B cell (primary cell): Measurements from ENCODE around the gene HACD1. TPM values are rescaled to one million over a fixed set of nuclear protein-coding genes. Genes with fewer than 3 reads are reported as not detected.

Experiments used
- ATAC-seq: fragments of 200-7000 bp; cut with Tn5 transposase; one replicate; pipeline ENCODE4 v1.10.0; 2021; ENCODE audit warnings: low read depth, mild to moderate bottlenecking, moderate number of reproducible peaks, moderate library complexity
- CTCF ChIA-PET: fragments of 350-600 bp; sonication (Branson Sonifier 250); formaldehyde crosslinking; loops from one replicate; lab custom pipeline; 2021; ENCODE audit warnings: antibody characterized with exemption, inconsistent platforms; lab: Charles Lee
- POLR2A ChIA-PET: fragments of 350-600 bp; sonication (Branson Sonifier 250); formaldehyde crosslinking; loops from one replicate; lab custom pipeline; 2021; ENCODE audit warnings: antibody characterized with exemption; lab: Charles Lee
- DNase-seq: peaks from one replicate; pipeline ENCODE4 v3.0.0; 2013
- H2AFZ ChIP-seq: 2 replicates; pipeline ENCODE4 v1.6.1; 2012; ENCODE audit warnings: mild to moderate bottlenecking, low read depth, low read length; ENCODE audit not compliant: insufficient read depth, poor library complexity, severe bottlenecking
- H3K27ac ChIP-seq, 2 donors: 1 replicate in 1 of 2; 2 replicates in 1 of 2; pipeline ENCODE4 v1.5.1; 2012 to 2013; ENCODE audit warnings: low read length in 2 of 2, mild to moderate bottlenecking in 2 of 2, moderate library complexity in 1 of 2
- H3K27me3 ChIP-seq, 4 experiments: fragments of 200-600 bp in 1 of 4; sonication (generic) in 1 of 4; replicated peaks in 1 of 4; 1 replicate in 2 of 4; 2 replicates in 2 of 4; pipeline versions ENCODE4 v1.6.1 to v1.7.0; 2013 to 2016; ENCODE audit warnings: low read length in 3 of 4, mild to moderate bottlenecking in 2 of 4, mixed read lengths in 1 of 4, moderate library complexity in 1 of 4; ENCODE audit not compliant: insufficient read depth in 4 of 4, control insufficient read depth in 3 of 4; ENCODE audit errors: control extremely low read depth in 1 of 4
- H3K36me3 ChIP-seq, 2 experiments: replicated peaks in 1 of 2; 1 replicate in 1 of 2; 2 replicates in 1 of 2; pipeline versions ENCODE4 v1.6.1 to v1.7.1; 2013; ENCODE audit warnings: low read length in 1 of 2; ENCODE audit not compliant: insufficient read depth in 2 of 2, control insufficient read depth in 1 of 2; ENCODE audit errors: control extremely low read depth in 1 of 2, extremely low read depth in 1 of 2
- H3K4me1 ChIP-seq, 2 donors: fragments of 200-600 bp in 1 of 2; sonication (generic) in 1 of 2; 1 replicate in 1 of 2; 2 replicates in 1 of 2; pipeline versions ENCODE4 v1.5.1 to v1.6.1; 2013 to 2017; ENCODE audit warnings: low read length in 2 of 2; ENCODE audit not compliant: control insufficient read depth in 2 of 2, insufficient read depth in 2 of 2
- H3K4me2 ChIP-seq: replicated peaks from 2 replicates; pipeline ENCODE3; 2012; ENCODE audit warnings: mild to moderate bottlenecking, low read depth, low read length; ENCODE audit not compliant: poor library complexity, severe bottlenecking
- H3K4me3 ChIP-seq, 5 experiments: fragments of 200-600 bp in 1 of 5; sonication (generic) in 1 of 5; 1 replicate in 3 of 5; 2 replicates in 2 of 5; pipeline versions ENCODE4 v1.5.1 to v1.7.0; 2011 to 2016; ENCODE audit warnings: low read length in 4 of 5, mild to moderate bottlenecking in 4 of 5, low read depth in 2 of 5, control low read depth in 1 of 5, moderate library complexity in 1 of 5; ENCODE audit not compliant: insufficient read depth in 1 of 5; ENCODE audit errors: control extremely low read depth in 1 of 5, extremely low read depth in 1 of 5
- H3K79me2 ChIP-seq: fragments of 200-600 bp; sonication (generic); one replicate; pipeline ENCODE4 v1.6.0; 2016; ENCODE audit warnings: low read length; ENCODE audit not compliant: control insufficient read depth, insufficient read depth
- H3K9ac ChIP-seq: fragments of 200-600 bp; sonication (generic); 2 replicates; pipeline ENCODE4 v1.6.1; 2017; ENCODE audit warnings: mild to moderate bottlenecking, low read length, moderate library complexity
- H3K9me3 ChIP-seq, 3 donors: one replicate each; pipeline versions ENCODE4 v1.6.1 to v1.7.1; 2013; ENCODE audit warnings: low read length in 2 of 3; ENCODE audit not compliant: control insufficient read depth in 2 of 3, insufficient read depth in 1 of 3; ENCODE audit errors: control extremely low read depth in 1 of 3
- H4K20me1 ChIP-seq: 2 replicates; pipeline ENCODE4 v1.6.0; 2012; ENCODE audit warnings: mild to moderate bottlenecking, low read length; ENCODE audit not compliant: insufficient read depth, control insufficient read depth, poor library complexity, severe bottlenecking
- H3K27ac Mint-ChIP-seq: one replicate; pipeline ENCODE4 v1.8.0; 2021; ENCODE audit warnings: mixed read lengths
- H3K27me3 Mint-ChIP-seq: one replicate; pipeline ENCODE4 v1.8.0; 2021; ENCODE audit warnings: mixed read lengths
- H3K4me1 Mint-ChIP-seq: one replicate; pipeline ENCODE4 v1.8.0; 2021; ENCODE audit warnings: mixed read lengths
- H3K4me3 Mint-ChIP-seq: one replicate; pipeline ENCODE4 v1.8.0; 2021; ENCODE audit warnings: mixed read lengths
- H3K9me3 Mint-ChIP-seq: one replicate; pipeline ENCODE4 v1.8.0; 2022; ENCODE audit warnings: mixed read lengths; ENCODE audit not compliant: insufficient read depth
- CTCF ChIP-seq: fragments of 200-600 bp; IDR thresholded peaks from one replicate; pipeline ENCODE4 v1.8.0; 2022; ENCODE audit warnings: antibody characterized with exemption, mild to moderate bottlenecking
- EZH2 ChIP-seq: IDR thresholded peaks from 2 replicates; pipeline ENCODE4 v1.6.1; 2012; ENCODE audit warnings: borderline replicate concordance, low read depth, mild to moderate bottlenecking, moderate library complexity, low read length; ENCODE audit not compliant: insufficient read depth, poor library complexity, severe bottlenecking
- WGBS: methylation state at CpG from one replicate; pipeline ENCODE4 v1.1.5; 2013; ENCODE audit warnings: missing lambda C conversion rate; ENCODE audit not compliant: insufficient coverage; 5-methylcytosine and 5-hydroxymethylcytosine counted together
- intact Hi-C: fragments of 100-400 bp; cut with micrococcal nuclease; formaldehyde crosslinking; loops from one replicate; pipeline ENCODE4 v1.10.0; 2022
- polyA plus RNA-seq: library from polyadenylated mRNA; depleted of rRNA; stranded (reverse); fragments of >200 nt; gene quantifications from 2 replicates; pipeline ENCODE4 v1.2.3, GENCODE V29; 2012
- total RNA-seq, 2 donors: library from RNA; stranded (reverse); fragments of 120-200 nt in 1 of 2; gene quantifications; 1 replicate in 1 of 2; 2 replicates in 1 of 2; pipeline versions ENCODE4 v1.2.3 to v1.2.4, GENCODE V29; 2013 to 2022

HACD1 gene
- total and polyA plus RNA-seq, 2 donors (not counting 1 experiment from before 2014, with no cell fraction given) = 1.6 TPM; not detected in 1

GRCh38 chr10:17597386-17597785, 19.8 kb downstream of the HACD1 start:
- Histone ChIP-seq H3K9me3 (no peaks in the 10 kb centered on the region), H3K27me3 (no peaks in the 10 kb centered on the region), H3K4me3 (no peak overlapping the region), H2AFZ (no peak overlapping the region), H3K9ac (no peak overlapping the region), H3K36me3 (no peaks in the 10 kb centered on the region), H3K27ac (no peak overlapping the region), H3K4me1 (no peaks in the 10 kb centered on the region), H3K4me2 (no peak overlapping the region), H4K20me1 (no peaks in the 10 kb centered on the region), H3K79me2 (no peaks in the 10 kb centered on the region)
- Mint-ChIP-seq H3K4me1 (no peaks in the 10 kb centered on the region), H3K9me3 (no peaks in the 10 kb centered on the region), H3K27me3 (no peaks in the 10 kb centered on the region), H3K4me3 (no peak overlapping the region), H3K27ac (no peak overlapping the region)
- ATAC-seq (no peak), DNase-seq (no peak)
- WGBS = 100% methylated on average over 2 of the region's 3 CpGs
- CTCF ChIA-PET = interaction anchor here (1.2 to 2.5 kb wide), 2 partner anchors 9 to 11 kb away, joined by 5 to 7 read pairs; no protein-coding TSS in a partner anchor
- intact Hi-C loops = no loop called here
- TF ChIP-seq CTCF (no peak), EZH2 (no peak)
- POLR2A ChIA-PET = no interaction called here

GRCh38 chr10:17590969-17591645, 26.1 kb downstream of the HACD1 start:
- H3K4me3 ChIP-seq = no peak overlapping the region

More at GRCh38 chr10:17590969-17591645, 26.1 kb downstream of the HACD1 start:
- CTCF ChIA-PET = interaction anchor here (1.1 kb wide), 1 partner anchor 21 kb away, joined by 3 read pairs; no protein-coding TSS in a partner anchor
- Histone ChIP-seq H3K27me3 (no peaks in the 10 kb centered on the region), H4K20me1 (no peaks in the 10 kb centered on the region), H3K9ac (no peak overlapping the region), H3K9me3 (no peaks in the 10 kb centered on the region), H2AFZ (no peak overlapping the region), H3K79me2 (no peaks in the 10 kb centered on the region), H3K4me2 (no peak overlapping the region), H3K4me1 (peaks cover 0 to 2% of the 10 kb centered on the region in 2 donors), H3K36me3 (no peaks in the 10 kb centered on the region), H3K27ac (no peak overlapping the region)
- H3K9me3 Mint-ChIP-seq = no peaks in the 10 kb centered on the region
- H3K27me3 Mint-ChIP-seq = no peaks in the 10 kb centered on the region
- 95% methylated on average over 3 of the region's 6 CpGs for WGBS
- H3K4me1 Mint-ChIP-seq = peaks cover 6% of the 10 kb centered on the region
- DNase-seq = no peak
- intact Hi-C loops = no loop called here
- H3K27ac Mint-ChIP-seq = no peak overlapping the region
- POLR2A ChIA-PET = interaction anchor here (0.5 kb wide), 1 partner anchor 26 kb away, joined by 3 read pairs; no protein-coding TSS in a partner anchor
- no peak for ATAC-seq
- TF ChIP-seq EZH2 (no peak), CTCF (no peak)
- H3K4me3 Mint-ChIP-seq = no peak overlapping the region
